A549 treated with CORT108297 at 1 μM for 4 hours (cell line): Measurements from ENCODE around the gene PRR12. TPM values are rescaled to one million over a fixed set of nuclear protein-coding genes. Genes with fewer than 3 reads are reported as not detected.

ENCODE experiments used
- total RNA-seq: library from RNA; stranded (reverse); fragments of 200-300 nt; extraction: Qiagen RNA extraction; gene quantifications from 5 replicates; pipeline ENCODE4 v1.2.3, GENCODE V29; 2022

Gene PRR12
- total RNA-seq = 23.7 to 33.6 TPM (median 31.9 TPM) in 5 replicates

GRCh38 chr19:49590971-49591730, at the start of gene PRR12:
PRR12 (plus strand) TSS chr19:49591182; CDS start chr19:49591655, 473 bp downstream.

GRCh38 chr19:49580264-49581006, 10.5 kb upstream of the PRR12 start, which contains the start of gene NOSIP:
NOSIP (minus strand) TSS chr19:49580556; CDS start chr19:49560691, 19,865 bp downstream.

GRCh38 chr19:49581007-49581508, 9.9 kb upstream of the PRR12 start, which contains the start of gene PRRG2:
PRRG2 (plus strand) TSS chr19:49581316; CDS start chr19:49583220, 1,904 bp downstream.

DNA sequence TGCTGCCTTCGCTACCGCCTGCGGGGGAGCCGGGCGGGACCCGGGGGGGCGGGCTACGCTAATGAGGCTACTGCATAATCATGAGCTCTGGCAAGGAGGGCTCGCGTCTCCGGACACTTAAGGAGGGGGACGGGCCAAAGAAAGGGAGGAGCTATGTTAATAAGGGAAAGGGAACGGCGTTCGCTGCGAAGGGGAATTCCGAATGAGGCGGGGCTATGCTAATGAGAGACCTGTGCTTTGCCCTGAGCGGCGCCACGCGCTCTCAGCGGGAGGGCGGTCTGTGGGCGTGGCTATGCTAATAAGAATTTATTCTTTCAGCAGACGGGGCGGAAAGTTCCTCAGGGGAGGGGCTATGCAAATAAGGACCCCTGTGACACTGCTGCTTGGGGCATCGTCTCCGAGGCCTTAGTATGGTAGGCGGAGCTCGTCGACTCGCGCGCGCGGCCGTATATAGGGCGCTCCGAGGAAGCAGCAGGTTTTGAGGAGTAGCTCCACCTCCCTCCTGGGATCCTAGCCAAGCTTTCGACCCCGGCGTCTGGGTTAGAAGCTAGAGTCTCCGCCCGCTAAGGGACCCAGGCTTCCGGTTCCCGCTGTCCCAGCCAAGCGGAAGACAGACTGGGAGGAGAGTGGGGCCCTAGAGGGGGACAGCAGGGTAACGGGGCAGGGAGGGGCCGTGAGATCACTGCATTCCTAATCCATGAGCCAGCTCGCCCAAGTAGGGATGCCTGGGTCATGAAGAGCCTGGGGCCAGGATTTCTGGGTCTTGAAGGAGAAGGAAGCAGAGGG, 49.3 kb downstream of the PRR12 start, which contains the start of gene RRAS:
Gene RRAS, minus strand, starts transcription at position 31 of the 786 bp plus-strand sequence. CDS start 45 bp downstream, outside the sequence.

DNA sequence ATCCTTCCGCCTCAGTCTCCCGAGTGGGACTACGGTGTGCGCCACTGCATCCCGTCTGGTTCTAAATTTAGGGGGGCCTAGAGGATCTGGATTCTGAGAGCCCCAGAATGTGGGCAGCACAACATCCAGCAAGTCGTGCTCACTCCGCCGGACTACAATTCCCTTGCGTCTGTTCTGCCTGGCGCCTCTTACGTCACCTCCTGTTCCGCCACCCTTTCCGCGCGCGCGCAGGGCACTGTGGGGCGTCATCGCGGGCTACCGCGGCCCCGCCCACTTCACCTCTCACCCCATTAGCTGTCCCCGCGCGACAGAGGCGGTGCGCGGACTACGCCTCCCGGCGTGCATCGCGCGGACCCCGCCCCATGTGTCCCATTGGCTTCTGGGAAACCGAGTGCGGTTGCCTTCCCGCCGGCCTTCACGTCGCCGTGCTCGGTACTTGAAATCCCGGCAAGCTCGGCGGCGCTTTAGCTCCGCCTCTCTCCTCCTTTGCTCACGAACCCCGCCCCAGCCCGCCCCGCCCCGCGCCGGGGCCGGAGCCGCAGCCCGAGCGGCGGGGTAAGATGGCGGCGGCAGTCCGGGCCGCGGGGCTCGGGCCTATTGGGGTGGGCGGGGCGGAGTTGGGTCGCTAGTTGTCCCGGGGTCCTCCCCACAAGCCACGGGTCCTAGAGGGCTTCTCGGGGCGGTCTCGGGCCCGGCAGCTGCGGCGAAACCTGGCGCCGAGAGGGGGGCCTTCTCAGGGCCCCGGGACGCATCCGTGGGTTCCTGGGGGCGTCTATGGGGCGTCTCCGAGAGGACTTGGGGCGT, 50.9 kb downstream of the PRR12 start, which contains the start of gene SCAF1:
Gene SCAF1, plus strand, starts transcription at position 522 of the 804 bp plus-strand sequence. CDS start 2,818 bp downstream, outside the sequence.

DNA sequence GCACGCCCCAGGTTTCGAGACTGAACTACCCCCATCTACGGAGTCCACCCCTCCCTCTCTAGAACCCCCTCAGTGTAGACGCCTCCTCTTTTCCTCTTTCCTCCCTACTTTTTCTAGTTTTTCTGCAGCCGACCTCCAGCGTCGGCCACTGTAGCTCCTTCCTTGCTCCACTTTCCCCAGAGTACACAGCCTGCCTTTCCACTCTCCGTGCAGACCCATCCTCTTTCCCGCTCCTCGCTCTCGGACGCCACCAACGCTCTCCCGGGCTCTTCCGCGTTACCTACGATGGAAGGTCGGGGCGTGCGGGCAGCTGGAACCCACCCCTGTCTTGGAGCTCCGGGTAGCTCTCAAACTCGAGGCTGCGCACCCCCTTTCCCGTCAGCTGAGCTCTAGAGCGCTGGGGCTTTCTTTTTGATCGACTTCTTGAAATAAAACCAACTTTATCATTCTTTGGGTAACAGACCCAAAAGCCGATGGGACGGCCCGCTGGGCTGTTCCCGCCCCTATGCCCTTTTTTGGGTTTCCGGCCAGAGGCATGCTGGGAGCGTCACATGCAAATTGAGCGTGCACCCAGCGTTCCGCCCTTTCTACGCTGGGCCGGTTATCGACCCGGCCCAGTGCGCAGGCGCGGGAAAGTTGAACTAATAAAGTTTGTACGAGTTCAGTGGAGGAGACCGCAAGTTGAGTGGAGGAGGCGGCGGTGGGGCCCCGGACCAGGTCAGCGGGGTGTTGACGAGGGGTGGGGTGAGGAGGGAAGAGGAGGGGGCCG, 74.6 kb downstream of the PRR12 start, which contains the start of the genes BCL2L12 and IRF3:
Gene BCL2L12, plus strand, starts transcription at position 583 of the 769 bp plus-strand sequence. CDS start 760 bp downstream, outside the sequence.
Gene IRF3, minus strand, starts transcription at position 507 of the 769 bp plus-strand sequence. CDS start 1,019 bp downstream, outside the sequence.

Other genes starting within 250 kb of the PRR12 start
- 14.2 to 21.0 TPM (median 17.9 TPM) in 5 replicates for gene TEAD2, start 228.8 kb upstream of the PRR12 start, total RNA-seq
- 0.39 to 0.74 TPM (median 0.47 TPM) in 5 replicates for gene DKKL1, start 227.3 kb upstream of the PRR12 start, total RNA-seq
- 0.05 to 0.12 TPM (median 0.07 TPM) in 4 of 5 replicates, not detected in the other for gene KASH5, start 202.9 kb upstream of the PRR12 start, total RNA-seq
- gene PTH2, start 167.7 kb upstream of the PRR12 start, total RNA-seq = not detected in 5 replicates
- 0.14 to 0.27 TPM (median 0.18 TPM) in 5 replicates for gene GFY, start 165.8 kb upstream of the PRR12 start, total RNA-seq
- 0.53 to 0.74 TPM (median 0.65 TPM) in 5 replicates for gene SLC17A7, start 149.7 kb upstream of the PRR12 start, total RNA-seq
- 90.8 to 101 TPM (median 98.8 TPM) in 5 replicates for gene PIH1D1, start 139.4 kb upstream of the PRR12 start, total RNA-seq
- gene ALDH16A1, start 138.0 kb upstream of the PRR12 start, total RNA-seq = 16.2 to 27.2 TPM (median 24.9 TPM) in 5 replicates
- 0.92 to 1.7 TPM (median 1.3 TPM) in 5 replicates for gene FLT3LG, start 117.0 kb upstream of the PRR12 start, total RNA-seq
- 4,068 to 4,436 TPM (median 4,207 TPM) in 5 replicates for gene RPL13A, start 103.6 kb upstream of the PRR12 start, total RNA-seq
- gene RPS11, start 94.7 kb upstream of the PRR12 start, total RNA-seq = 3,819 to 4,411 TPM (median 4,040 TPM) in 5 replicates
- gene FCGRT, start 78.5 kb upstream of the PRR12 start, total RNA-seq = 21.8 to 35.0 TPM (median 29.8 TPM) in 5 replicates
- 1.6 to 2.7 TPM (median 1.8 TPM) in 5 replicates for gene RCN3, start 63.2 kb upstream of the PRR12 start, total RNA-seq
- 85.6 to 111 TPM (median 104 TPM) in 5 replicates for gene NOSIP, start 10.6 kb upstream of the PRR12 start, total RNA-seq
- gene PRRG2, start 9.9 kb upstream of the PRR12 start, total RNA-seq = 0.45 to 1.1 TPM (median 0.81 TPM) in 5 replicates
- gene RRAS, start 49.0 kb downstream of the PRR12 start, total RNA-seq = 89.9 to 139 TPM (median 135 TPM) in 5 replicates
- 45.2 to 75.9 TPM (median 67.4 TPM) in 5 replicates for gene SCAF1, start 51.0 kb downstream of the PRR12 start, total RNA-seq
- gene IRF3, start 74.7 kb downstream of the PRR12 start, total RNA-seq = 102 to 117 TPM (median 111 TPM) in 5 replicates
- gene BCL2L12, start 74.8 kb downstream of the PRR12 start, total RNA-seq = 56.3 to 78.7 TPM (median 72.9 TPM) in 5 replicates
- gene PRMT1, start 86.1 kb downstream of the PRR12 start, total RNA-seq = 387 to 457 TPM (median 414 TPM) in 5 replicates
- 3.4 to 6.5 TPM (median 6.0 TPM) in 5 replicates for gene ADM5, start 98.4 kb downstream of the PRR12 start, total RNA-seq
- 12.0 to 15.0 TPM (median 12.8 TPM) in 5 replicates for gene CPT1C, start 99.9 kb downstream of the PRR12 start, total RNA-seq
- not detected in 5 replicates for gene TSKS, start 172.1 kb downstream of the PRR12 start, total RNA-seq
- gene AP2A1, start 175.8 kb downstream of the PRR12 start, total RNA-seq = 40.6 to 58.3 TPM (median 56.1 TPM) in 5 replicates
- gene FUZ, start 222.1 kb downstream of the PRR12 start, total RNA-seq = 12.8 to 15.6 TPM (median 15.3 TPM) in 5 replicates
- 45.5 to 76.6 TPM (median 69.6 TPM) in 5 replicates for gene MED25, start 227.1 kb downstream of the PRR12 start, total RNA-seq